OCI-LY1 (cell line): Measurements from ENCODE around the gene KLKB1.
"Not testable (repeated sequence)": the region's sequence is repeated elsewhere in the genome, so short reads cannot be mapped to it uniquely, and the experiment has no call there.

ENCODE experiments used
- EZH2 ChIP-seq: fragments of 200-600 bp; sonication (generic), shearing (Covaris generic); IDR thresholded peaks from 2 replicates; pipeline ENCODE4 v1.8.0; 2017; ENCODE audit warnings: borderline replicate concordance, mixed run types, mild to moderate bottlenecking, antibody characterized with exemption, low read length, moderate library complexity, mixed read lengths
- TF ChIP-seq, protein P1 (sequence below): fragments of 200-600 bp; sonication (generic), shearing (Covaris generic); IDR thresholded peaks from 2 replicates; pipeline ENCODE4 v1.5.1; 2017; ENCODE audit warnings: mild to moderate bottlenecking, antibody characterized with exemption, low read length, moderate library complexity, mixed read lengths

- TF ChIP-seq, protein P1, sequence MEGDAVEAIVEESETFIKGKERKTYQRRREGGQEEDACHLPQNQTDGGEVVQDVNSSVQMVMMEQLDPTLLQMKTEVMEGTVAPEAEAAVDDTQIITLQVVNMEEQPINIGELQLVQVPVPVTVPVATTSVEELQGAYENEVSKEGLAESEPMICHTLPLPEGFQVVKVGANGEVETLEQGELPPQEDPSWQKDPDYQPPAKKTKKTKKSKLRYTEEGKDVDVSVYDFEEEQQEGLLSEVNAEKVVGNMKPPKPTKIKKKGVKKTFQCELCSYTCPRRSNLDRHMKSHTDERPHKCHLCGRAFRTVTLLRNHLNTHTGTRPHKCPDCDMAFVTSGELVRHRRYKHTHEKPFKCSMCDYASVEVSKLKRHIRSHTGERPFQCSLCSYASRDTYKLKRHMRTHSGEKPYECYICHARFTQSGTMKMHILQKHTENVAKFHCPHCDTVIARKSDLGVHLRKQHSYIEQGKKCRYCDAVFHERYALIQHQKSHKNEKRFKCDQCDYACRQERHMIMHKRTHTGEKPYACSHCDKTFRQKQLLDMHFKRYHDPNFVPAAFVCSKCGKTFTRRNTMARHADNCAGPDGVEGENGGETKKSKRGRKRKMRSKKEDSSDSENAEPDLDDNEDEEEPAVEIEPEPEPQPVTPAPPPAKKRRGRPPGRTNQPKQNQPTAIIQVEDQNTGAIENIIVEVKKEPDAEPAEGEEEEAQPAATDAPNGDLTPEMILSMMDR = not testable (repeated sequence)
- TF ChIP-seq EZH2 = not testable (repeated sequence)
Measured at GRCh38 chr4:186273392-186273789, 46.1 kb downstream of the KLKB1 start.
